ACC112 (cell line): ENCODE results near the gene KIF20B.
"Not testable (repeated sequence)": the region's sequence is repeated elsewhere in the genome, so short reads cannot be mapped to it uniquely, and the experiment has no call there.

ENCODE experiments used
- H2AFZ ChIP-seq: fragments of 200-600 bp; sonication (generic); one replicate; pipeline ENCODE4 v1.6.0; 2017; ENCODE audit warnings: antibody characterized with exemption, low read length; ENCODE audit not compliant: unreplicated experiment
- H3K27ac ChIP-seq: fragments of 200-600 bp; sonication (generic); 2 replicates; pipeline ENCODE4 v1.5.1; 2014; ENCODE audit warnings: low read depth, mild to moderate bottlenecking, antibody characterized with exemption, low read length, moderate library complexity
- H3K27me3 ChIP-seq: fragments of 200-600 bp; sonication (generic); 2 replicates; pipeline ENCODE4 v1.6.1; 2014; ENCODE audit warnings: mild to moderate bottlenecking, antibody characterized with exemption, low read length, moderate library complexity, mixed read lengths; ENCODE audit not compliant: insufficient read depth
- H3K36me3 ChIP-seq: fragments of 200-600 bp; sonication (generic); 2 replicates; pipeline ENCODE4 v1.6.1; 2016; ENCODE audit warnings: mild to moderate bottlenecking, antibody characterized with exemption, low read length, moderate library complexity, mixed read lengths; ENCODE audit not compliant: insufficient read depth
- H3K4me1 ChIP-seq: fragments of 200-600 bp; sonication (generic); one replicate; pipeline ENCODE4 v1.6.1; 2016; ENCODE audit warnings: low read length, mixed read lengths; ENCODE audit not compliant: insufficient read depth, unreplicated experiment, control insufficient read depth
- H3K4me3 ChIP-seq: fragments of 200-600 bp; sonication (generic); 2 replicates; pipeline ENCODE4 v1.5.1; 2014; ENCODE audit warnings: mild to moderate bottlenecking, low read depth, low read length
- H3K79me2 ChIP-seq: fragments of 200-600 bp; sonication (generic); one replicate; pipeline ENCODE4 v1.6.0; 2016; ENCODE audit warnings: low read length; ENCODE audit not compliant: control insufficient read depth, unreplicated experiment, insufficient read depth

The KIF20B gene

GRCh38 chr10:89808842-89809241 lies 107.5 kb downstream of the KIF20B start:
- Histone ChIP-seq H3K4me3 (no peak overlapping the region), H3K27me3 (peaks cover 29% of the 10 kb centered on the region), H2AFZ (no peak overlapping the region), H3K79me2 (no peaks in the 10 kb centered on the region), H3K36me3 (no peaks in the 10 kb centered on the region), H3K27ac (no peak overlapping the region), H3K4me1 (no peaks in the 10 kb centered on the region)

- Histone ChIP-seq H3K4me1 (no peaks in the 10 kb centered on the region), H3K27ac (no peak overlapping the region), H2AFZ (no peak overlapping the region), H3K27me3 (peaks cover 32% of the 10 kb centered on the region), H3K4me3 (no peak overlapping the region), H3K79me2 (no peaks in the 10 kb centered on the region), H3K36me3 (no peaks in the 10 kb centered on the region)
Observed at GRCh38 chr10:89809766-89810165, 108.4 kb downstream of the KIF20B start.

- Histone ChIP-seq H3K27ac (no peak overlapping the region), H2AFZ (no peak overlapping the region), H3K36me3 (no peaks in the 10 kb centered on the region), H3K27me3 (peaks cover 36% of the 10 kb centered on the region), H3K4me3 (no peak overlapping the region), H3K4me1 (no peaks in the 10 kb centered on the region), H3K79me2 (no peaks in the 10 kb centered on the region)
Observed at GRCh38 chr10:89810908-89811525, 109.6 kb downstream of the KIF20B start.

- H3K79me2 ChIP-seq = no peaks in the 10 kb centered on the region
- H3K27me3 ChIP-seq = peaks cover 27% of the 10 kb centered on the region
- no peak overlapping the region for H2AFZ ChIP-seq
- H3K4me3 ChIP-seq = no peak overlapping the region
- H3K4me1 ChIP-seq = no peaks in the 10 kb centered on the region
- H3K27ac ChIP-seq = no peak overlapping the region
- no peaks in the 10 kb centered on the region for H3K36me3 ChIP-seq
Observed at GRCh38 chr10:89813546-89813945, 112.2 kb downstream of the KIF20B start.

GRCh38 chr10:89814278-89814677 lies 112.9 kb downstream of the KIF20B start:
- Histone ChIP-seq H3K27me3 (peaks cover 20% of the 10 kb centered on the region), H3K4me3 (no peak overlapping the region), H3K27ac (no peak overlapping the region), H2AFZ (no peak overlapping the region), H3K4me1 (no peaks in the 10 kb centered on the region), H3K79me2 (no peaks in the 10 kb centered on the region), H3K36me3 (no peaks in the 10 kb centered on the region)

- Histone ChIP-seq H3K4me3 (no peak overlapping the region), H3K27ac (no peak overlapping the region), H3K79me2 (no peaks in the 10 kb centered on the region), H3K4me1 (no peaks in the 10 kb centered on the region), H2AFZ (no peak overlapping the region), H3K36me3 (no peaks in the 10 kb centered on the region), H3K27me3 (peaks cover 11% of the 10 kb centered on the region; the same call in 1 of the 2 replicates)
Observed at GRCh38 chr10:89815049-89815853, 113.9 kb downstream of the KIF20B start.

- H2AFZ ChIP-seq, H3K27me3 ChIP-seq, H3K27ac ChIP-seq, H3K36me3 ChIP-seq, H3K4me1 ChIP-seq, H3K4me3 ChIP-seq, H3K79me2 ChIP-seq: not testable (repeated sequence)
Observed at GRCh38 chr10:89819008-89819407, 117.6 kb downstream of the KIF20B start.
